Measurements from ENCODE around the gene TSACC.
A peak's percentile ranks its signal among the peaks of the same experiment; 100 is the strongest.
"Not testable (repeated sequence)": the region's sequence is repeated elsewhere in the genome, so short reads cannot be mapped to it uniquely, and the experiment has no call there.

TSACC gene

DNA sequence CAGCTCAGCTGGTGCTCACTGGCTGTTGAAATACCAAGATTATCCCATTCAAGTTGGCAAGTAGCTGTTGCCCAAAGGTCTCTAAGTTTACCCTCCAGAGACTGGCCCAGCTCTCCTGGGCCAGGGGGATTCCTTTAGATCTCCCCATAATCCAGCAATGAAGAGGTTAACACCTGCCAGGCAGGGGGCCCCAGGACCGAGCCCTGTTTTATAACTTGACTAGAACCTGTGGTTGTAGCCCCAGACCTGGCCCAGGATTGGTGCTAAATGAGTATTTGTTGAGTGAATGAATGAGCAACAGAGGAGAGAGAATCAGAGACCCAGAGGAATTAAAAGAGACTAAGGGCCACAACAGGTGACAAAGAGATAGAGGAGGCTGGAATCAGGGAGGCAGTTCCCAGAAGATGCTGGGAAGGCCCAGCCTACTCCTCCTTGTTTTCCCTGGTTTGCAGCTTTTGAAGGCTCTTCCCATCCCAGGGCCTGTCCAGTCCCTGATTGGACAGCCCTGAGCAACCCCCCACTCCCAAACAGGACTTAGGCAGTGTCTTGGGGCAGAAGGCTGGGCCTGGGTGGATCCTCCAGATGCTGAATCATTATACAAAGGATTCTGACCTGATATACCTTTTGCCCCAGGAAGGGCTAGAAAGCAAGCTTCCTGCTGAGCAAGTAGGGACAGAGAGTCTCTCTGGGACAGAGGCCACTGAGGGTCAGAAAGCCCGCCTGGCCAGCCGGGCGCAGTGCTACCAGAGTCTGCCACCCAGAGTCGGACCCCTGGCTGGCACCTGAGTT, 28.2 kb downstream of the TSACC start:
- no peak overlapping the region for H3K4me3 ChIP-seq (ENCODE audit: low read depth, low read length)
- H3K36me3 ChIP-seq (ENCODE audit: control insufficient read depth, insufficient read depth, low read length): no peaks in the 10 kb centered on the region
- peaks cover 23% of the 10 kb centered on the region for H3K4me1 ChIP-seq (ENCODE audit: control insufficient read depth, insufficient read depth, low read length)
- H3K27ac ChIP-seq (ENCODE audit: low read depth, low read length): no peak overlapping the region
- no peak overlapping the region for H3K9ac ChIP-seq (ENCODE audit: low read length)
- H3K9me3 ChIP-seq (ENCODE audit: control insufficient read depth, insufficient read depth, low read depth, low read length): no peaks in the 10 kb centered on the region
- peaks cover 13% of the 10 kb centered on the region for H3K27me3 ChIP-seq (ENCODE audit: control insufficient read depth, insufficient read depth, low read length)

DNA sequence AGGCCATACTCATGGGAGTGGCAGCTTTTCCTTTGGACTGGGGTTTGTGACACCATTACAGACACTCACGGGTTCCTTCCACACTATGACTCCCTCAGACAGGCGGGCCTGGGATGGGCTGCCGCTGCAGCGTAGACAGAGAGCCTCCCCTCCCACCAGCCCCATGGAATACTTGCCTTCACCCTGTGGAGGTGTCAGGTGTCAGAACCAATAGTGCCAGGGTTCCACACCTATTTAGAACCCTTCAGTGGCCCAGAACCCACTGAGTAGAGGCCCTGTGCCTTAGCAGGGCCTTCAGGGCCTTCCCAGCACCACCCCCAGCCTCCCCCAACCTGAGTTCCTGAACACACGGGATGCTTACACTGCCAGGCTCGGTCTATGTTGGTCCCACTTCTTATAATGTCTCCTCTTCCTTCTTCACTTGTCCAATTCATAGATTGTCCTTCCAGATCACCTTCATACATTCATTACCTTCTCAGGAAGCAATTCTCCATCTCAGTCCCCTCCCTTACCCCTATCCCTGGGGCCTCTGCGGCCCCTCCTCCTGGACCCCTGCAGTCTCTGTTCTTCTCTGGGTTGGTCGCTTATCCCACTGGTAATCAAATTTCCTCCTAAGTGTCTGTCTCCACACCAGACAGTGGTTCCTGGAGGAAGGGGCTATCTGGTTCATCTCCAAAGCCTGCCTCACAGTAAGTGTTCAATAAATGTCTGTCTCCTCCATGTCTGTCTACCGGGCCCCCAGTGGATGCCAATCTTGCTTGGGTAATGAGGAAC, 29.2 kb downstream of the TSACC start:
- H3K27me3 ChIP-seq (ENCODE audit: control insufficient read depth, insufficient read depth, low read length): peaks cover 15% of the 10 kb centered on the region
- peaks cover 23% of the 10 kb centered on the region for H3K4me1 ChIP-seq (ENCODE audit: control insufficient read depth, insufficient read depth, low read length)
- no peak overlapping the region for H3K27ac ChIP-seq (ENCODE audit: low read depth, low read length)
- no peaks in the 10 kb centered on the region for H3K36me3 ChIP-seq (ENCODE audit: control insufficient read depth, insufficient read depth, low read length)
- H3K9ac ChIP-seq (ENCODE audit: low read length): no peak overlapping the region
- H3K4me3 ChIP-seq (ENCODE audit: low read depth, low read length): no peak overlapping the region
- H3K9me3 ChIP-seq (ENCODE audit: control insufficient read depth, insufficient read depth, low read depth, low read length): no peaks in the 10 kb centered on the region

DNA sequence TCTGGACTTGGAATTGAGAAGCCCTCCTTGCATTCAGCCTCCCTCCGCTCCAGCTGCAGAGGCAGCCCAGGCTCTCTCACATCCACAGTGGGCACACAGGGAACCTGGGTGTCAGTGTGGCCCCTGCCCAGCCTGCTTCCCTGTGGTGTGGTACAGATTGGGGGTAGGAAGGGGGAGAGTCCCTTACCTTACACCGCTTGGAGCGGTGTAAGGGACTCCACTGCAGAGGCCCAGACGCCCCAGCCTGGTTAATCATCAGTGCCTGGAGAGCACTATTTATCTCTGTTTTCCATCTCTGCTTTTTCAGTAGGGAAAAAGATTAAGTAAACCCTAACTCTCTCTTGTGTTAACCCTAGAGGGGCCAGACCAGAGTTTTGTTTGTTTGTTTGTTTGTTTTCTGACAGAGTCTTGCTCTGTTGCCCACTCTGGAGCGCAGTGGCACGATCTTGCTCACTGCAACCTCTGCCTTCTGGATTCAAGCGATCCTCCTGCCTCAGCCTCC, 29.9 kb downstream of the TSACC start:
- Histone ChIP-seq H3K4me1 (ENCODE audit: control insufficient read depth, insufficient read depth, low read length) (peaks cover 23% of the 10 kb centered on the region), H3K27ac (ENCODE audit: low read depth, low read length) (no peak overlapping the region), H3K4me3 (ENCODE audit: low read depth, low read length) (no peak overlapping the region), H3K9me3 (ENCODE audit: control insufficient read depth, insufficient read depth, low read depth, low read length) (no peaks in the 10 kb centered on the region), H3K9ac (ENCODE audit: low read length) (no peak overlapping the region), H3K36me3 (ENCODE audit: control insufficient read depth, insufficient read depth, low read length) (no peaks in the 10 kb centered on the region), H3K27me3 (ENCODE audit: control insufficient read depth, insufficient read depth, low read length) (peaks cover 15% of the 10 kb centered on the region)

DNA sequence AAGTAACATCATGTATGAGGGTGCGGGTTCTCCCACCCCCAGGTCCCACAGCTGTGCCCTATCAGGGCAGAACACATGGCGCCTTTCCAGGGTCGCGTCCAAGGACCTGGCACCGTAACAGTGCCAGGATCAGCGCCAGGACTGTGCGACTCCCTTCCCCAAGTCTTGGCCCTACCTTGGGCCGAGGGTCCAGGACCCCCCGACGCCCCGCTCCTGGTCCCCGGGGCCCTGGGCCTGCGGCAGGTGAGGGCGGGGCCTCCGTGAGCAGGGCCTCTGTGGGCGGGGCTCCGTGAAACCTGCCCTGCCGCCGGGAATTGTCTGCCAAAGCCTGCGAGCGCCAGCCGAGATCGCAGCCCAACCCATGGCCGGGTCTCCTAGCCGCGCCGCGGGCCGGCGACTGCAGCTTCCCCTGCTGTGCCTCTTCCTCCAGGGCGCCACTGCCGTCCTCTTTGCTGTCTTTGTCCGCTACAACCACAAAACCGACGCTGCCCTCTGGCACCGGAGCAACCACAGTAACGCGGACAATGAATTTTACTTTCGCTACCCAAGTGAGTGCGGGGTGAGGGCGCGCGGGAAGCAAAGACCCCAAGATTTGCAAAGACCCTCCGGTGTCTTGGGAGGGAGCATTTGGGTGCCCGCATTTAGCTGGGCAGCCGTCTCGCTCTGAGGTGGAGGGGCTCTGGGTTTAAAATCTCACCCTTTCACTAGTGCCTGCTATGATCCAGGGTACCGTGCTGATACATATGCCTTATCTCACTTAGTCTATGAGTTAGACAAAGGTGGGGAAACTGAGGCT, 30.8 kb downstream of the TSACC start, which contains the start of gene RHBG:
Gene RHBG, plus strand, starts transcription at position 323 of the 796 bp plus-strand sequence. Its CDS starts 39 bp downstream, at position 362.
- peak within 1 kb of the TSS; percentile 48 for H3K9ac ChIP-seq (ENCODE audit: low read length)
- H3K27me3 ChIP-seq (ENCODE audit: control insufficient read depth, insufficient read depth, low read length): peaks cover 15% of the 10 kb centered on the region
- no peak within 1 kb of the TSS for H3K27ac ChIP-seq (ENCODE audit: low read depth, low read length)
- H3K36me3 ChIP-seq (ENCODE audit: control insufficient read depth, insufficient read depth, low read length): no peaks in the 10 kb centered on the region
- no peaks in the 10 kb centered on the region for H3K9me3 ChIP-seq (ENCODE audit: control insufficient read depth, insufficient read depth, low read depth, low read length)
- H3K4me1 ChIP-seq (ENCODE audit: control insufficient read depth, insufficient read depth, low read length): peaks cover 23% of the 10 kb centered on the region
- peak within 1 kb of the TSS; percentile 71 for H3K4me3 ChIP-seq (ENCODE audit: low read depth, low read length)

DNA sequence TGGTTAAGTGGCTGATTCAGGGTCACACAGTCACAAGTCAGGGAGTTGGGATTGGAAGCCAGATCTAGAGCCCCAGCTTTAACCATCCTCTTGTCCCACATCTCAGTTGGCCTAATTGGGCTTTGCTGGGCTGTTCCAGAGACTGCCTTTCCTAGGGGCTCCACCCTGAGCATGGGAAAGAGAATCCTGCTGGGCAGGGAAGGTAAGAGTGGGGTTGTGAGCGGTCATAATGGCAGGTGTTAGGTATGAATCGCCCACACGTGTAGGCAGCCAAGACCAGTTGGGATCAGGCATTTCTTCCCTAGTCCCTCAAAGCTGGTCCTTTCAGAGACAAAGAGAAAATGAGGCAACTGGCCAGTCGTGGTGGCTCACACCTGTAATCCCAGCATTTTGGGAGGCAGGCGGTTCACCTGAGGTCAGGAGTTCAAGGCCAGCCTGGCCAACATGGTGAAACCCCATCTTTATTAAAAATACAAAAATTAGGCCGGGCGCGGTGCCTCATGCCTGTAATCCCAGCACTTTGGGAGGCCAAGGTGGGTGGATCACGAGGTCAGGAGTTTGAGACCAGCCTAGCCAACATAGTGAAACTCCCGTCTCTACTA, 31.5 kb downstream of the TSACC start:
- not testable (repeated sequence) for H3K9me3 ChIP-seq (ENCODE audit: control insufficient read depth, insufficient read depth, low read depth, low read length); H3K27ac ChIP-seq (ENCODE audit: low read depth, low read length); H3K36me3 ChIP-seq (ENCODE audit: control insufficient read depth, insufficient read depth, low read length)
- Histone ChIP-seq H3K4me3 (ENCODE audit: low read depth, low read length) (peak overlapping the region; percentile 71), H3K9ac (ENCODE audit: low read length) (peak overlapping the region; percentile 48), H3K4me1 (ENCODE audit: control insufficient read depth, insufficient read depth, low read length) (peaks cover 23% of the 10 kb centered on the region), H3K27me3 (ENCODE audit: control insufficient read depth, insufficient read depth, low read length) (peaks cover 15% of the 10 kb centered on the region)

DNA sequence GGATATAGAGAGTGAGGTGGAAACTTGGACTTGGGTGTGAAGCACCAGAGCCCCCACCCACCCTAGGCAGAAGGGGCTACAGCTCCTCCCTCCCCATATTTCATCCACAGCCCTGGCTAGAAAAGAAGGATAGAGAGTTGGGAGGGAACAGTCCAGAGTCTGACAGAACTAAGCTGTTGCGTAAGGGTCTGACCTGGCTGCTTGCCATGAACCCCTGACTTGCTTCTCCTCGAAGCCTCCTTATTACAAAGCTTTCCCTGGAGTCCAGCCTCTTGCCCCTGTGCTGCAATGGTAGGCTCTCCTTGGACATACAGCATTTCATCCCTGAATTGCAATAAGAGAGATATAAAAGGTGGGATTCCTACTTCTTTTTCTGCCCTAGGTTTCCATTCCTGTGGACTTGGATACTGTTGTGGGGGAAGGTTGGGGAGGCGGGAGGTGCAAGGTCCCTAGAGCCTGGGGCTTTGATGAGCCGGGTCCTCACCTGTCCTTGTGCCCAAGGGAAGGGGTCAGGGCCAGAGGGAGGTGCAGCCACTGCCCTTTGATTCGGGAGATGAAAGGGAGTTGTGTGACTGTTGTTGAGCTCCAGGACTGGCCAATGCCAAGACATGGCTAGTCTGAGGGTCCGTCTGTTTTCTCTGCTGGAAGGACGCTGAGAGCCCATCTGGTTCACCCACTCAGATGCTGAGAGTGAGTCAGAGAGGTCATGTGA, 33.4 kb downstream of the TSACC start:
- H3K4me3 ChIP-seq (ENCODE audit: low read depth, low read length): no peak overlapping the region
- H3K4me1 ChIP-seq (ENCODE audit: control insufficient read depth, insufficient read depth, low read length): peaks cover 21% of the 10 kb centered on the region
- no peak overlapping the region for H3K9ac ChIP-seq (ENCODE audit: low read length)
- no peaks in the 10 kb centered on the region for H3K9me3 ChIP-seq (ENCODE audit: control insufficient read depth, insufficient read depth, low read depth, low read length)
- no peak overlapping the region for H3K27ac ChIP-seq (ENCODE audit: low read depth, low read length)
- H3K27me3 ChIP-seq (ENCODE audit: control insufficient read depth, insufficient read depth, low read length): peaks cover 15% of the 10 kb centered on the region
- no peaks in the 10 kb centered on the region for H3K36me3 ChIP-seq (ENCODE audit: control insufficient read depth, insufficient read depth, low read length)

DNA sequence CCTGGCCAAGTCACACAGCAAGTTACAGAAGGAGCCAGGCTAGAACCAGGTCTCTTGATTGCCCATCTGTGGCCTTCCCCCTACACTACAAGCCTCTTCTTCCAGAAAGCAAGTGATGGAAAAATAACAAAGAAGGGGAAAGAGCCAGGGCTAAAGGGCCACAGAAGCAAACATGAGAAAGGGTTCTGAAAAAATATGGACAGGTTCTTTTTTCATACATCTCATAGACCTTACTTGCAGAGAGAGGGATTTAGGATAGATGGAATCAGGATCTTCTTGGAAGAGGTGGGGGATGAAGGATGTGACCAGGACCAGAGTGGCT, 33.9 kb downstream of the TSACC start:
- no peak overlapping the region for H3K9ac ChIP-seq (ENCODE audit: low read length)
- H3K9me3 ChIP-seq (ENCODE audit: control insufficient read depth, insufficient read depth, low read depth, low read length): no peaks in the 10 kb centered on the region
- H3K36me3 ChIP-seq (ENCODE audit: control insufficient read depth, insufficient read depth, low read length): no peaks in the 10 kb centered on the region
- H3K27me3 ChIP-seq (ENCODE audit: control insufficient read depth, insufficient read depth, low read length): peaks cover 15% of the 10 kb centered on the region
- no peak overlapping the region for H3K4me3 ChIP-seq (ENCODE audit: low read depth, low read length)
- peaks cover 16% of the 10 kb centered on the region for H3K4me1 ChIP-seq (ENCODE audit: control insufficient read depth, insufficient read depth, low read length)
- H3K27ac ChIP-seq (ENCODE audit: low read depth, low read length): no peak overlapping the region

DNA sequence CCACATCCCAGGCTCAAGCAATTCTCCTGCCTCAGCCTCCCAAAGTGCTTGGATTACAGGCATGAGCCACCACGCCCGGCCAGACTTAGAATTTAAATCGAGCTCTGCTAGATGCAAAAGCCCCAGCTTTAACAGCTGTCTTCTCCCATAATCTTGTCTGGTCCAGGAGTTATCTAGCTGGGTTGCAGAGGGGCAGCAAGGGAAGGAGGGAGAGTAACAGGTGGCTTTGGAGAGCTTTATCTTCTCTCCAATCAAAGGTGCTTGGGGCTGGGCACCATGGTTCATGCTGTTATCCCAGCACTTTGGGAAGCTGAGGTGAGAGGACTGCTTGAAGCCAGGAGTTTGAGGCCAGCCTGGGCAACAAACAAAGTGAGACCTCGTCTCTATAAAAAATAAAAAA, 34.5 kb downstream of the TSACC start:
- Histone ChIP-seq H3K9ac (ENCODE audit: low read length) (no peak overlapping the region), H3K27ac (ENCODE audit: low read depth, low read length) (no peak overlapping the region), H3K4me1 (ENCODE audit: control insufficient read depth, insufficient read depth, low read length) (peaks cover 9% of the 10 kb centered on the region), H3K36me3 (ENCODE audit: control insufficient read depth, insufficient read depth, low read length) (no peaks in the 10 kb centered on the region), H3K4me3 (ENCODE audit: low read depth, low read length) (no peak overlapping the region), H3K27me3 (ENCODE audit: control insufficient read depth, insufficient read depth, low read length) (peaks cover 15% of the 10 kb centered on the region), H3K9me3 (ENCODE audit: control insufficient read depth, insufficient read depth, low read depth, low read length) (no peaks in the 10 kb centered on the region)

DNA sequence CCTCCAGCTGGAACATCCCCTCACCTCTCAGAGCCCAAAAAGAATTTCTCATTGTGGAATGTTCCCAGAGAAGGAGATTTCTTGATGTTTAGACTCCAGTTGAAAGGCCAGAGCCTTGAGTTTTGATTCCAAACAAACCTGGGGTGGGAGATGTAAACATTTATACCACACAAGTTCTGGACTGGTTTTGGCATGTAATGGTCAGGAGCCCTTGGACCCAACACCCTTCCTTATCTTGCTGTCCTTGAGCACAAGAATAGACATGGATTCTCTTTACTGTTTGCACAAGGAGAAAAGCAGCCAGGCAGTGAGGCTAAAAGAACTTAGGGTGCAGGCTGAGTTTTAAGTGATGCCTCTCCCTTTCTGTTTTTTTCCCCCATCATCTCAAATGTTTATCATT, 35.2 kb downstream of the TSACC start:
- no peak overlapping the region for H3K27ac ChIP-seq (ENCODE audit: low read depth, low read length)
- peaks cover 7% of the 10 kb centered on the region for H3K4me1 ChIP-seq (ENCODE audit: control insufficient read depth, insufficient read depth, low read length)
- no peak overlapping the region for H3K9ac ChIP-seq (ENCODE audit: low read length)
- H3K9me3 ChIP-seq (ENCODE audit: control insufficient read depth, insufficient read depth, low read depth, low read length): no peaks in the 10 kb centered on the region
- no peaks in the 10 kb centered on the region for H3K36me3 ChIP-seq (ENCODE audit: control insufficient read depth, insufficient read depth, low read length)
- peaks cover 15% of the 10 kb centered on the region for H3K27me3 ChIP-seq (ENCODE audit: control insufficient read depth, insufficient read depth, low read length)
- H3K4me3 ChIP-seq (ENCODE audit: low read depth, low read length): no peak overlapping the region

DNA sequence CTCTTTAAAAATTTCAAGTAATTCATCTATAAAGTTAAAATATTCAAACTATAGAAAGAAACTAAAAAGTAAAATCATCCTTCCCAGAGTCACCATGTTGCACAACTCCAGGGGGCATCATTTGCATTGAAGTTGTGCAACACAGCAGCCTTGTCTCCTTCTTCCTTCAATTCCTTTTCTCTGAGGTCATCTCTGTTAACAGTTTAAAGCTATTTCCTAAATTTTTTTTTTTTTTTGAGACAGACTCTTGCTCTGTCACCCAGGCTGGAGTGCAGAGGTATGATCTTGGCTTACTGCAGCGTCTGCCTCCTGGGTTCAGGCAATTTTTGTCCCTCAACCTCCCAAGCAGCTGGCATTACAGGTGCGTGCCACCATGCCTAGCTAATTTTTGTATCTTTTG, 37.8 kb downstream of the TSACC start:
- Histone ChIP-seq H3K4me3 (ENCODE audit: low read depth, low read length) (no peak overlapping the region), H3K36me3 (ENCODE audit: control insufficient read depth, insufficient read depth, low read length) (no peaks in the 10 kb centered on the region), H3K4me1 (ENCODE audit: control insufficient read depth, insufficient read depth, low read length) (peaks cover 6% of the 10 kb centered on the region; the same call in 1 of the 2 replicates), H3K27me3 (ENCODE audit: control insufficient read depth, insufficient read depth, low read length) (0 out of 2 replicates have a peak, but pooled peaks cover 4% of the 10 kb centered on the region), H3K9ac (ENCODE audit: low read length) (no peak overlapping the region), H3K9me3 (ENCODE audit: control insufficient read depth, insufficient read depth, low read depth, low read length) (no peaks in the 10 kb centered on the region), H3K27ac (ENCODE audit: low read depth, low read length) (no peak overlapping the region)
